CD1c-positive myeloid dendritic cell (primary cell): ENCODE results near the gene NCK2.
A peak's percentile ranks its signal among the peaks of the same experiment; 100 is the strongest.

Experiments used
- DNase-seq: peaks from one replicate; pipeline ENCODE4 v3.0.0-alpha.2; 2016; ENCODE audit errors: extremely low spot score

NCK2 gene

DNA sequence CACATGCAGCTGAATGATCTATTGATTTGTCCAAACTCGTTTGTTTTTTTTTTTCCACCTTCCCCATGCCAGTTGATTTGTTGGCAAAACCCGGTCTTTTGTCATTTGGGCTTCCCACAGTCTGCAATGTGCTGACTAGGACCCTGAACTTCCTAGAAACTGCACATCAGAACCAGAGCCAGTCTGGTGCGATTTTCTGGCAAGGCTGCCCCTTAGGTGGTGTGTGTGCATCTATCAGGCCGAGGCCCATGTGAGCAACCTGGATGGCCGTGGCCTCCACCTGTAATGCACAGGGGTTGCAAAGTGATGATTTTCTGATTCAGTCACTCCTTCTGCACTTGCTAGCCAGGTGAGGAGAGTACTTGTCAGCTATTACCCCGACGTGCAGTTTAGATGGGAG, 47.8 kb downstream of the NCK2 start:
- no peak for DNase-seq

DNA sequence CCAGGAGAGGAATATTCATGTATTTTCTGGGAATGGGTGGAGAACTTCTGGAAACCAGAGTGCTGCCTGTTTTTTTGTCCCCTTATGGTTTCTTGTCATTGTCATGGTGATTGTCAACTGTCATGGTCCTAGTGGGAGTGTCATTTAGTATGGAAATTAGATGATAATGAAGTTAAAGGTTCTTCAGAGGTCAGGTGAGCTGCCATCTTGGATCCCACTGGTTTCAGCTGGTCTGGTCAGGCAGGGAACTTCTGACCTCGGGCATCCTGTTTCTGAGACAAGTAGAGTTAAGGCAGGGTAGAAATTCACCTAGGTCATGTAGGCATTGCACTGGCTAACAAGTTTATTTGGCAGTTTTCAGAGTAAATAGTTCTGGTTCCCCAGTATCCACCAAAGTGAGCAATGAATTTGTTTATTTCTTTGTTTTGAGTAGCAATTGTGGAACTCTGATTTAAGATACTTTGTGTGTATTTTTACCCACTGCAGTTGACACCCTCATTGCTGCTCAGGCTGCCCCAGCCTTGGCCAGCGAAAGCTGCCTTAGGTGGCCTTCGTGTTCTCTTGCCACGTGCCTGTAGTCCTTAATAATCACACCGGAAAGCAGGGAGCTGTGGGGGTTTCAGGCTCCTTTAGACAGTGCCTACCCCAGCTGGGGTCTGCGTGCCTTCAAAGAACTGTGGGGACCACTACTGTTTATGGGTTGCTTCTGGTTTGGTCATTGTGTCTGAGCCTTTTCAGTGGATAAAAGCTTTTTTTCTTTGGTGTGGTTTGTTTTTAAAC, 48.7 kb downstream of the NCK2 start:
- DNase-seq: no peak

DNA sequence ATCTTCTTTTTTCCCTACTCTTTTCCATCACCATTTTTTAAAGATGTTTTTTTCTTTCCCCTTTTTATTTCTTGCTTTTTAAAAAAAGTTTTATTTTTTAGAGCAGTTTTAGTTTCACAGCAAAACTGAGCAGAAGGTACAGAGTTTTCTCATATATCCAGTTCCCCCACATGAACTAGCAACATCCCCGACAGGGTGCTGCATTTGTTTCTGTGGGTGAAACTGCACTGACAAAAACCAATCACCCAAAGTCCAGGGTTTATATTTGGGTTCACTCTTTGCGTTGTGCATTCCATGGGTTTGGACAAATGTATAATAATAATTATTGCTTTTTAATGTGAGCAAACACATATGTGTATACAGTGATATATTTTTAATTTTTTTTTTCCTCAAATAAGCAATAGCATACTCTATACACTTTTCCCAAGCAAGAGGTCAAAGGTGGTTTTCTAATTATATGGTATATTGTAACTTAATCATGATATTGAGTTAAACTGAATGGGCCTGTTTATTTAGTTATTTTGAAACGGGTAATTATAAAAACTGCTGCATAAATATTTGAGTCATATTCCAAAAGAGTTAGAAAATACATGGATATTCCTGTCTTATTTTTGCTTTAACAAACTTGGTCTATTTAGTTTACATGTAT, 50.3 kb downstream of the NCK2 start:
- DNase-seq: no peak

DNA sequence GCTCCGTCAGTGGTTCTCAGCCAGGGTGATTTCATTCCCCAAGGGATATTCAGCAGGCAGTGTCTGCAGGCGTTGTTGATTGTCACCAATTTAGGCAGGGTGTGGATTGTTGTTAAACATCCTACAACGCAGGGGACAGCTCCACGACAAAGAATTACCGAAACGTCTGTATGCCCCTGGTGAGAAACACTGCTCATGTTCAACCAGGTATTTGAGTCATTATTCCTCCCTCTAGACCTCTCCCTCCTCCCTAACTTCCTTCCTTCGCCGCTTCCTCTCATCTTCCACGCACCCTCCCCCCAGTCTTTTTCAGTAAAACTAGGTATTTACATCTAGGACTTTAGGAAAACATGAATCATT, 50.8 kb downstream of the NCK2 start:
- DNase-seq: no peak

DNA sequence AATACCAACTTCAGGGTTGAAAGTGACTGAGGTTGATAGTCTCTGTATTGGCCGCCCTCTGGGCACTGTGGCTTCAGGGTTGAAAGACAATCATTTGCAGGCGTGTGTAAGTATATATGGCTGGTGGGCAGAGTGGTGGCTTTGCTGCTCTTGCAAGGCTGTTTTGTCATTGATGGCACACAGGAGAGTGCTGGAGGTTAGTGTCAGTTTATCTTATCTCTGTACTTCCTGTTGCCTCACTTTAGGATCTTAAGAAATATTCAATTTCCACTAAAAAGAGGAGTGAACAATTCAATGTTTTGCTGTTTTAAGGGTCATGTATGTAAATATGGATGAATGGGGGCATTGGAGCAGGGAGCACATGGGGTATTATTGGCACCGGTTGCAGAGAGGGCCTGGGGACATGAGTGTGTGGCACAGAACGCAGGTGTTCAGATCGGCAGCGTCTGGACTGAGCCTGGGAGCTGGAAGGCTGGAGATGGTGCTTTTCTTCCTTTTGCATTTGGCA, 51.5 kb downstream of the NCK2 start:
- DNase-seq: no peak

DNA sequence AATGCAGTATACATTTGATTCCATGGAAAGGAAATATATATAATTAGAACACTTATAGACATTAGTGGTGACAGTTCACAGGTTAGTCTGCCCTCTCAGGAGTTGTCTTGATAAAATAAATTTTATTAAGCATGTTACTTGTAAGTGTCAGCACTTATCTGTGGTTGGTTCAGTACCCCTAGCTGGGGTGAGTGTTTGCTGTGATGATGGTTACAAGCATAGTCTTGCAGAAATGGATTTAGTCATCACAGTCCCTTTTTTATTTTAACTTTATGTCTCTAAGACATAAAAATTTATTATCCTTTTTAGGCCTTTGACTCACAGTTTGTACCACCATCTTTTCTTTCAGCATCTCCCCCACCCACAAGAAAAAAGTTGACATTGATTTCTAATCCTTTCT, 52.1 kb downstream of the NCK2 start:
- no peak for DNase-seq

DNA sequence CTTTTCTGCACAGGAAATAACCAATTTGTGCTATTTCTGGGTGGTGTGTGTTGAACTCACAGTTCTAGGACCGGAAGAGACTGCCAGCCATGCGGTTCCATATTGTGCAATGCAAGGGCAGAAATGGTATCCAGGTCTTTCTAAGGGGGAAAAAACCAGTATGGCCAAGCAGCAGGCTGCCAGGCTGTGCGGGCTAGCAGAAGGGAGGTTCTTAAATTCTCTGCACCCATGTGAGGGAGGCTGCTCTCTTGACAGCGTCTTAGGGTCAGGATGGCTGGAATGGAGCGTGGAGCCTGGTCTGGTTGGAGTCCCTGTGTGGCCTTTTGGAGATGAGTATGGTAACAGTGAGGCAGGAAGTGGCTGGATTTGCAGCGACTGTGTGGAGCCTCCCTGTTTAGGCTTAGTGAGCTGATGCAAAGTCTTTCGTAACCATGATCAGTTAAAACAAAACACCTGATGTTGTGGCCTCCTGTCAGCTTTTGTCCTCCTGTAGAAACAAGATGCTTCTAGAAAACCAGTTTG, 52.6 kb downstream of the NCK2 start:
- DNase-seq: peak; percentile 28

DNA sequence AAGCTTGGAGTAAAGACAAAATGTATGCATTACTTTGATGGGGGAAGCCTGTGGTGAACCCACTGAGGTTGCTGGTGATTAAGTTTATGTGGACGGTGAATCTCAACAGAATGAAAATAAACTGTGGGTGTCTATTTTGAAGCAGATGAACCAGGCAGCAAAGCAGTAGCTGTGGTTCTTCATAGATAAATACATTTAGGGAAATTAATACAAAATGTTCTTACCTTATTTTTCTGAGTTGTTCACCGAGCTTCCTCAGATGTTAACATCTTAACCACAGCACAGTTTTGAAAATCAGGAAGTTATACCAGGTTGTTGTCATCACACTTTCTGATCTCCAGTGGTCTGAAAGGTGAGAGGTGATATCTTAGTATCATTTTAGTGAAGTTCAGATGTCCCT, 53.9 kb downstream of the NCK2 start:
- peak; percentile 28 for DNase-seq

DNA sequence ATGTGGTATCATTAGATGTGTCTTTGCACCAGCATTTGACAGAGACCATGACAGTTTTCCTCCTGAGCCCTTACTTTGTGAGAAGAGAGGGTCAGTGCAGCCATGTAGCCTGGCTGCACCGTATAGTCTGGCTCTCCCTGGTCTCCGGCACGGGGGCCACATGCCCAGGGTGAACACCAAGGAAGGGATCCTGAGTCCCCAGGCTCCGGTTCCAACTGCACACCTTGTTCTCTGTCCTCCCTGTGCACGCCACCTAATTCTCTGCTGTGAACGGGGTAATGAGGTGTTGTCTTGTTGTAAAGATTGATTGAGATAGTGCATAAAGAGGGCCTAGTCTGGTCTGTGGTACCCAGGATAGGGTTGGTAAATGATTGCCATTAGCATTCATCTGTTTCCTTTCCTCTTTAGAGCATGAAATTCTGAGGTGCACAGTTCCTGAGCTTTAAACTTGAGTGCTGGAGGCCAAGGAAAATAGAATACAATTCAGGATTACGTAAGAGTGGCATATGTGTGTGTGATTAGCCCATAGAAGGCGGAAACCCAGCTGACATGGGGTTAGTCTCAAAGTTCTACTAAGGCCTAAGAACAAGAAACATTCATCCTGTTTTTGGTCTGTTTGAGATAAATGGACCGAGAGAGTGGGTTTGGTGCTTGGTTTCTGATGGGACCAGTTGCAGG, 55.5 kb downstream of the NCK2 start:
- peak; percentile 34 for DNase-seq

DNA sequence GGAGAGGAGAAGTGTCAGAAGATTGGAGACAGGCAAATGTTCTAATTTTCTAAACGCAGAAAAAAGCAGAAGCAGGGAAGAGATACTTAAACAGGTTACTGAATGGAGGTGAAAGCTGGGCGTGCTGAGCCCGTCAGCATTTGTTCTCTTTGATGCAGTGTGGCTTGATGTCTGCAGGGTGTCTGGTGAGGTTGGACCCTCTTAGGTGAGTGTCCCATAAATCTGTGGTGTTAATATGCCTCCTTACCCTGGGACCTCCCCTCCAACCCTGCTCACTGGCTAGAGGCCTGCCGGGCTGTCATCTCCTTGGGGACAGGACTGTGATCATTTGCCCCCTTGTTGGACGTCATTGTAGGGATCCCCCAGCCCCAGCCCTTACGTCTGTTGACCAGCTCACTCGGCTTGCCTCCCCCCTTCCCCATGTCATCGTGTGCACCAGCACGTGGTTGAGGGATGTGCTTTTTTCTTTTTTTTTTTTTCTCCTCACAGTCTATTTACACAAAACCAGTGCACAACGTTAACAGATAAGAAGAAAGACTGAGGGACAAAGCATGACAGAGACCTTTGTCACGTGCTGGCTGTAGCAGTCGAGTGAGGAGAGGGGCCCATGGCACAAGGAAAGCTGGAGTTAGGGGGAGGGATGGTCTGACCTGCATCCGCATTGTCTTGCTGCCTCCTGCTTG, 56.4 kb downstream of the NCK2 start:
- no peak for DNase-seq

DNA sequence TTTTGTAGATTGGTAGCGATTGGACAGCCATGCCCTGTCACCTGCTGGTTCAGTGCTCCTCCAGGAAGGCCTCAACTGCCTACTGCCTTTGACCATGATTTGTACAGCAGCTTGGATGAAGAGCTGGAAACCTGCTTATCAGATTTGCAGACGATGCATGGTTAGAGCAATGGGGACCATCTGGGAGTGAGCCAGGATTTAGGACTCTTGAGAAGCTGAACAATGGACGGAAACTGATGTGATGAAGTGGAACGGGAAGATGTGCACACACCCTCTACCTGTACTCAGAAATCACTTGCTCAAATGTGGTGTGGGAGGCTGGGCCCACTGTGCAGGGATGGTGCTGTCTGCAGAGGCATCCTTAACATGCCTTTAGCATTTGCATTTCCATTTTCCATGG, 57.2 kb downstream of the NCK2 start:
- no peak for DNase-seq

DNA sequence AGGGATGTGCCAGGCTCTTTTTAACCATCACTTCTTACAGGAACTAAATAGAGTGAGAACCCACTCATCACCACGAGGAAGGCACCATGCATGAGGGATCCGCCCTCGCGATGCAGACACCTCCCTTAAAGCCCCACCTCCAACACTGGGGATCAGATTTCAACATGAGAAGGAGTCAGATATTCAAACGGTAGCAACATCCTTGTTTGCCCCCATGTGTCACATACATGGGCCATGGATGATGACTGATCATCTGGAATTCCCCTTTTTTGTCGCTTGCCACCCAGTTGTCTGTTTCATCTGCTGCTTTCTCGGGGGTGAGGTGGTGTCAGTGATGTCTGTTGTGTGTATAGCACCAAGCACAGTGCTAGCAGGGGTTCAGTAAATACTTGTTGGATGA, 57.9 kb downstream of the NCK2 start:
- peak; percentile 43 for DNase-seq

DNA sequence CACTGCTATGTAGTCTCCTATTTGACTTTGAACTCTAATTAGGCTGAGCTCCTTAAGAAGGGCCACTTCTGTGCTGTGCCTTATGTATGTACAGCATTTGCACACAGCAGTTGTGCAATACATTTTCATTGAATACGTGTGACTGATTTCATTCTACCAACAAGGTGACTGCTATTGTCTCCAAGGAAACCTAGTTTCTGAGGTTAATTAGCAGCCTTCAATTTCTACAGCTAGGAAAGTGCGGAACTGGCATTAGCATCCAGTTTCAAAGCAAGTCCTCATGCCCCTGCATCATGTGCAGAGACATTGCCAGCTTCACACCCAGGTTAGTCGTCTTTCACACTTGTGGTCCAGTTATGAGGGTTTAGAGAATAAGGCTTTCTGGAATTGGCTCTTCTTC, 58.6 kb downstream of the NCK2 start:
- DNase-seq: no peak

DNA sequence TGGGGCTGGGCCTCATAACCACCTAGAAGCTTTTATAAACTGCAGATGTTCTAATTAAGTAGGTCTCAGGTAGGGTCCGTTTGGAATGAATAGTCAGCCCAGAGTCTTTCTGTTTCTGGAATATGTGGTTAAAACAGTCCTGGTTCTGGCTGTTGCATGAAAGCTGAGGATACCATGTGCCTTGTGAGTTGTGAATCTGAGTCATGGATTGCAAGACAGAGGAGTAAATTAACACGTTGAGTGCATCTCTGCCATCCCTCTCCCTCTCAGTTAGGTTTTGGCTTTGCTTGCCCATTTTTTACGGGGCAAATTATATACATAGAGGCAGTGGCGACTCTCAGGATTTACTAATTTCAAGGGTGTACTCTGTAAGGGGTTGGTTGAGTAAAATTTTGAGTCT, 59.1 kb downstream of the NCK2 start:
- DNase-seq: no peak

DNA sequence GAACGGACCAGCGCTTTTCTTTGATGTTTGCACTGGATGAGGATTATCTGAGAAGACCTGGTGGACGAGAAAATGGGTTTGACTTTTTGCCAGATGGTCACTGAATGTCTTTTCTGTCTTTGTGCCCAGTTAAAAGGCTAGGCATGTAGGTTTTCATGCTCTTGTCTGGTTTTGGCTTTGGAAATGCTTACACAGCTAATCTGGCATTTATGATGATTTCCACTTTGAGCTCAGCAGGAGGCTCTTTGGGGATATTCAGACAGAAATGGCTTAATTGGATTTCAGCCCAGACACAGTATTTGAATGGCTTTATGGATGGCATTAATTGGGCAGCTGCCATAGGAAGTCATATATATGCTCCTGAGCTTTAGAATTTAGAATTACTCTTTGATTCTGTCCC, 59.6 kb downstream of the NCK2 start:
- DNase-seq: no peak

DNA sequence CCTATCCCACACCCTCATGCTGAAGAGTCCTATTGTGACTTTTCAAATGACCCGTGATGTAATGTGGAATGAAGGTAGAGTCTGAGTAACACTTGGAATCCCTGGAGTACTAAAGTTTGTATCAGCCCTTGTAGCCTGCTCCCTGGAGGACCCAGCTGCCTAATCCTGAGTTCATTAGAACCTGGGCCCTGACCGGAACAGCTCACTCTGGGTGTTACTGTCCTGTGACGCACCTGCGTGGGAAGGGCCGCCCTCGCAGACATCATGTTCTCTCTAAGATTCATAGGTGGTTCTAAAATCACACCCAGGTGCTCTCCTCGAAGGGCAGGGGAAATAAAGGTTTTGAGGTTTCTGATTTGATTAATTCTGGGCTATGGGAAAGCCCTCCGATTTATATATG, 62.3 kb downstream of the NCK2 start:
- no peak for DNase-seq

DNA sequence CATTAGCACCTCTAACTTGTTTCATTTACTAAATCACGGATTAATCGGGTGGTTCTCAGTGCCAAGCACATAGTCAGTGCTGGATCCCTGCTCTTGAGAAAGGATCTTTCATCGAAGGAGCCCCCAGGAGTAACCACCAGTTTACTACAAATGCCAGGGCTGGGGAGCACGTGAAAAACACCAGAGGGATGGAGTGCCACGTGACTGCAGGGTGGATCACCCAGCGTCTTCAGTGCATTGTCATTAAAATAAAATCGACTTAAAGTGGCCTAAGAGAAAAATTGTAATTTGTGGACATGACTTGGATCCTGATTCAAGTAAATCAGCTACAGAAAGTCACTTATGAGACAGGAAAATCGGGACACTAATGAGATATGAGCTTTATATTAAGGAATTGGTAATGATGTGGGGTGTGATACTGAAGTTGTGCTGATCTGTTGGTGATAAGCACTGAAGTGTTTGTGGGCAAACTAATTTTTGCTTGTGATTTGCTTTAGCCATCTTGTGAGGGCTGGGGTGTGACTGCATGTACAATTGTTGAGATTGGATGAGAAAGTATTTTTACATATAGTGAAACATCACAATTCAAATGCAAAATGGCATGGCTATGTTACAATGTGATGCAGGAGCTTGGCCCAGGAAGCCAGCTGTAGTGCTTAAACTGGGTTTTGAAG, 63.8 kb downstream of the NCK2 start:
- DNase-seq: no peak

DNA sequence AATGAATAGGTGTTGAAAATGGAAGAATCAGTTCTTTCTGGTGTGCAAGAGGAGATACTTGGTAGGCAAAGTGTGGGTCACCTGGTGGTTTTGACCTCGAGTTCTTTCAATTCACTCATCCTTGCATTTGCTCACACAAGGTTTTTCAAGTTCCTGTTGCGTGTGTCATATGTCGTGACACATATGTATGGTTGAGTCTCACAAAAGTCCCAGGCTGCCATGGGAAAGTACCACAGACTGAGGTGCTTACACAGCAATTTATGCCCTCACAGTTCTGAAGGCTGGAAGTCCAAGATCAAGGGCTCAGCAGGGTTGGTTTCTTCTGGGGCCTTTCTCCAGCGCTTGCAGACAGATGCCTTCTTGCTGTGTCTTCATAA, 64.4 kb downstream of the NCK2 start:
- no peak for DNase-seq

DNA sequence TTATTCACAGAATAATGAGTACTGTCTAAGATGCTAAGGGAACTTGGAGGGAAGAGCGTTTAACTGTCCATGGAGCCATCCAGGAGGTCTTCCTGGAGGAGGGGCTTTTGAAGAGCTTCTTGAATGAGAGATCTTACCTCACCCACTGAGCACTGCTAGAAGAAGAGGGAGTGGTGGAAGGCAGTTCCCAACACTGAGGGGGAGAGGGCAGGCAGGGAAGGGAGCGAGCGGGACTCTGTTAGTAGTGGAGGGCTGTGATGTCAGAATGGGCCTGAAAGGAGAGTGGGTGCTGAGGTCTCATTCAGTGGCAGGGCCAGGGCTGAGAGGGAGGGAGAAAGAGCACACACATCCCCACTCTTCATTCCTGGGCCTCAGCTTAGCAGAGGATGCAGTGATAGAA, 65.0 kb downstream of the NCK2 start:
- no peak for DNase-seq

DNA sequence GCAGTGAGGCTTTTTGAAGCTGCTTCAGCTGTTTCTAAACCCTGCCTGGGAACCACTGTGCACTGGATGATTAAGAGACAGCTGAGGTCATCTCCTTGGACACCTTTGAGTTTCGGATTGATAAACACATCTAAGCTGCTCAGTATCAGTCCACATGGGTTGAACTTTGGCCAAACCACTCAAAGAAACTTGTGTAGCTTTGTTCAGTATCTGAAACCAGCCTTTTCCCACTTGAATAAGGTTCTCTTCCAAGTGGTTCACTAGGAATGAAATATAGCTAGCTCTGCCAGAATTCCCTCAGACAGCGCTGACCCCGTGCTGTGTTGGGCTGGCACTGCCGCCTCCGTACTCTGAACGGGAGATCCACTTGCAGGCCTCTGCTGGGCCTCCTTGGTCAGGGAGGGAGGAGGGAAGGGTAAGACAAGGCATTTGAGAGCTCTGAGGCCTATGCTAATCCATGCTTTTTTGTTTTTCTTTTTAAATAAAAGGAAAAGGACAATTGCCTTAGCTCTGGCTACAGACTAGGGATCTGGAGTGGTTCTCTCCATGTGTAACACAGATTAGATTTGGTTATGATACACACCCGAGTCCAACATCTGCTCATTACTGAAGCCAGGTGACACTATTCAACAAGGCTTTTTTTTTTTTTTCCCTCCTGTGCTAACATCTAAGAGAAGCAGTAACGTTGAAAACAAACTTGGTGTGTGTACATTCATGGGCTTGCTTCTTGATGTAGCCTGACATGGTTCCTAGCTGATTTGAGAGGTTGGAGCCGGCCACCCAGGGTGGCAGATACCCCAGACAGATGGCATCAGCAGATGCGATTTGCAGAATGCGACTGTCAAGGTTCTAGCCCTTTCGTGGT, 67.7 kb downstream of the NCK2 start:
- DNase-seq: no peak

DNA sequence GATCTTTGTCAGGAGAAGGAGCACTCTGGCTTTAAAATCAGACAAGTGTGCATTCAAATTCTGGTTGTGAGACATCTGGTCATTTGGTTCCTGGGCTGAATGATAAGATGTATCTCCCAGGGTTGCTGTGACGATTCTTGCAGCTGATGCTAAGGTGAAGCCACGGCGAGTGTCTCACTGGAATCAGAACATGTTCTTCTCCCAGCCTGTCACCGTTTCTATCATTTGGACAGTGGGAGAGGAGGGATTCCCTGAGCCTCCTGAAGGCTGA, 68.3 kb downstream of the NCK2 start:
- no peak for DNase-seq
